Heart left ventricle (tissue), 16 donors: ENCODE data around the gene IQSEC1. TPM values are rescaled to one million over a fixed set of nuclear protein-coding genes. Genes with fewer than 3 reads are reported as not detected.
"Not testable (repeated sequence)": the region's sequence is repeated elsewhere in the genome, so short reads cannot be mapped to it uniquely, and the experiment has no call there.

Experiments used
- ATAC-seq, 4 donors: fragments of 200-7000 bp; cut with Tn5 transposase; one replicate each; pipeline ENCODE4 v1.9.1; 2020 to 2022; ENCODE audit warnings: moderate library complexity in 4 of 4, mild to moderate bottlenecking in 3 of 4, moderate number of reproducible peaks in 1 of 4
- DNase-seq, 5 donors: peaks; one replicate each; pipeline ENCODE4 v3.0.0-alpha.2; 2020
- H3K27ac ChIP-seq, 12 donors: fragments of 200-600 bp; sonication (generic) in 4 of 12; one replicate each; pipeline versions ENCODE4 v1.5.0 to v1.8.0; 2016 to 2022; ENCODE audit warnings: mild to moderate bottlenecking in 2 of 12
- H3K27me3 ChIP-seq, 9 donors: fragments of 200-600 bp; sonication (generic) in 2 of 9; one replicate each; pipeline versions ENCODE4 v1.5.1 to v1.8.0; 2016 to 2022; ENCODE audit warnings: mild to moderate bottlenecking in 3 of 9
- H3K36me3 ChIP-seq, 9 donors: fragments of 200-600 bp; sonication (generic) in 2 of 9; one replicate each; pipeline versions ENCODE4 v1.5.0 to v1.8.0; 2018 to 2022; ENCODE audit warnings: mild to moderate bottlenecking in 2 of 9
- H3K4me1 ChIP-seq, 12 donors: fragments of 200-600 bp; sonication (generic) in 4 of 12; one replicate each; pipeline versions ENCODE4 v1.5.0 to v1.8.0; 2016 to 2022; ENCODE audit warnings: mild to moderate bottlenecking in 3 of 12
- H3K4me3 ChIP-seq, 12 donors: fragments of 200-600 bp; sonication (generic) in 4 of 12; one replicate each; pipeline versions ENCODE4 v1.5.0 to v1.8.0; 2017 to 2022; ENCODE audit warnings: mild to moderate bottlenecking in 9 of 12, moderate library complexity in 4 of 12
- H3K9me3 ChIP-seq, 12 donors: fragments of 200-600 bp; sonication (generic) in 4 of 12; one replicate each; pipeline versions ENCODE4 v1.5.0 to v1.8.0; 2016 to 2022; ENCODE audit warnings: mild to moderate bottlenecking in 1 of 12
- CTCF ChIP-seq, 12 donors: fragments of 200-600 bp; sonication (generic) in 4 of 12; IDR thresholded peaks; one replicate each; pipeline versions ENCODE4 v1.5.0 to v1.8.0; 2018 to 2022; ENCODE audit warnings: antibody characterized with exemption in 12 of 12, mild to moderate bottlenecking in 5 of 12
- POLR2A ChIP-seq, 2 donors: fragments of 450-650 bp; IDR thresholded peaks; one replicate each; pipeline ENCODE4 v1.6.1; 2017; ENCODE audit warnings: antibody characterized with exemption in 2 of 2, mild to moderate bottlenecking in 2 of 2, moderate library complexity in 2 of 2
- WGBS, 4 donors: extraction: QIAGEN DNeasy Blood & Tissue Kit in 2 of 4; methylation state at CpG; one replicate each; pipeline versions ENCODE4 v1.1.5 to v1.1.7; 2013 to 2018; 5-methylcytosine and 5-hydroxymethylcytosine counted together
- intact Hi-C, 10 donors: fragments of 100-400 bp; cut with DNase I; formaldehyde crosslinking; loops; one replicate each; pipeline versions ENCODE4 v1.11.1 to v1.14.2; 2022
- polyA plus RNA-seq, 2 donors: library from polyadenylated mRNA; stranded (reverse); fragments of 200-250 nt; gene quantifications; one replicate each; pipeline ENCODE4 v1.2.3, GENCODE V29; 2013
- total RNA-seq, 9 donors: library from RNA; depleted of rRNA in 2 of 9; stranded (reverse); fragments of >200 nt in 2 of 9; fragmentation: NEBNext Ultra II Directional in 3 of 9; extraction: Animal tissue kit (Norgen Biotek cat#: 25700) in 3 of 9; gene quantifications; one replicate each; pipeline versions ENCODE4 v1.1.0 to v1.2.4, GENCODE V29; 2016 to 2023
- donor health status: ischemic (EF 13 %, LVEDD 7.1; RV severe dilation, severe dysfunction).
- donor health status: healthy with polysubstance abuse.
- donor health status: DM: no; HTN: yes; CAD: no.
- donor health status: DM: no; HTN: no; CAD: no.
- donor health status: ischemic (EF 25% LVEDD 6.9; RV normal size, moderate dysfunction).
- donor health status: ischemic (EF 25% LVEDD 5.7; RV mildly dilated, moderate dysfunction).
- donor health status: healthy.
- donor health status: DM: yes; HTN: yes; CAD: no.
- donor health status: ischemic (EF 35%, LVEDD 5.7; RV mildly dilated, moderate dysfunction).
- donor health status: nonischemic (EF 11% LVEDD 7.7; RV severe dilation, severe dysfunction).
- donor health status: DM: yes; HTN: yes; CAD: no.
- donor health status: PGD.
- donor health status: ischemic (EF 29% LVEDD 5.4; RV normal size, mild dysfunction).
- donor health status: nonischemic (EF 23%, LVEDD 6.1; RV moderate dilation, normal function).

IQSEC1 gene
- total and polyA plus RNA-seq, 11 donors, result 28.8 to 79.1 (median 62.2) TPM

- Histone ChIP-seq H3K4me1 (peaks cover 0 to 11% (median 0%) of the 10 kb centered on the region in 12 donors), H3K27ac (peak overlapping the region in 8 of 12 donors; percentile 28 to 59 (median 41)), H3K9me3 (no peaks in the 10 kb centered on the region), H3K36me3 (no peaks in the 10 kb centered on the region), H3K4me3 (no peak overlapping the region), H3K27me3 (peaks cover 0 to 7% (median 0%) of the 10 kb centered on the region in 9 donors)
- intact Hi-C loops, result no loop called here
- TF ChIP-seq CTCF (IDR thresholded peaks at IDR 0.05) (no peak), POLR2A (IDR thresholded peaks at IDR 0.05) (no peak)
- peak; percentile 82 to 95 (median 89) for ATAC-seq
- DNase-seq, result peak in 4 of 5 donors; percentile 57 to 71 (median 64)
- 48 to 68% (median 60%) methylated on average over 14 to 15 of the region's 15 CpGs for WGBS, 4 donors
Measured at GRCh38 chr3:12884186-12884680, 189.0 kb downstream of the IQSEC1 start.

- no peak overlapping the region for H3K27ac ChIP-seq
- peaks cover 0 to 11% (median 0%) of the 10 kb centered on the region in 12 donors for H3K4me1 ChIP-seq
- H3K9me3 ChIP-seq, result no peaks in the 10 kb centered on the region
- no peak overlapping the region for H3K4me3 ChIP-seq
- H3K36me3 ChIP-seq, result no peaks in the 10 kb centered on the region
- DNase-seq (peak in 1 of 5 donors; percentile 20), ATAC-seq (no peak)
- intact Hi-C loops, result no loop called here
- TF ChIP-seq CTCF (IDR thresholded peaks at IDR 0.05) (no peak), POLR2A (IDR thresholded peaks at IDR 0.05) (no peak)
- WGBS, 4 donors, result 93 to 96% (median 95%) methylated on average over 33 to 62 of the region's 62 CpGs
- H3K27me3 ChIP-seq, result peaks cover 0 to 6% (median 0%) of the 10 kb centered on the region in 9 donors
Measured at GRCh38 chr3:12882336-12883310, 190.6 kb downstream of the IQSEC1 start.

- H3K4me1 ChIP-seq, result peaks cover 0 to 11% (median 0%) of the 10 kb centered on the region in 12 donors
- H3K36me3 ChIP-seq, H3K9me3 ChIP-seq, ATAC-seq, H3K27ac ChIP-seq, H3K27me3 ChIP-seq, intact Hi-C loops, H3K4me3 ChIP-seq: not testable (repeated sequence)
- WGBS, 4 donors, result 95 to 99% (median 96%) methylated on average over 12 of the region's 12 CpGs
- DNase-seq, result peak in 1 of 5 donors; percentile 1
Measured at GRCh38 chr3:12881858-12882257, 191.4 kb downstream of the IQSEC1 start.

GRCh38 chr3:12879191-12879815 lies 193.9 kb downstream of the IQSEC1 start:
- ATAC-seq (no peak), DNase-seq (peak in 1 of 5 donors; percentile 8)
- no peaks in the 10 kb centered on the region for H3K36me3 ChIP-seq
- no peak overlapping the region for H3K4me3 ChIP-seq
- WGBS, 4 donors, result 83 to 94% (median 90%) methylated on average over 4 to 5 of the region's 5 CpGs
- intact Hi-C loops, result loop anchor here in 2 of 10 donors (10.0 kb wide), 2 partner anchors 575 to 965 kb away; no protein-coding TSS in a partner anchor
- peaks cover 0 to 18% (median 7%) of the 10 kb centered on the region in 12 donors for H3K4me1 ChIP-seq
- no peak overlapping the region for H3K27ac ChIP-seq
- TF ChIP-seq CTCF (IDR thresholded peaks at IDR 0.05) (no peak), POLR2A (IDR thresholded peaks at IDR 0.05) (no peak)
- peaks cover 0 to 4% (median 0%) of the 10 kb centered on the region in 9 donors for H3K27me3 ChIP-seq
- H3K9me3 ChIP-seq, result no peaks in the 10 kb centered on the region

- intact Hi-C loops, result loop anchor here in 2 of 10 donors (10.0 kb wide), 2 partner anchors 576 to 964 kb away; no protein-coding TSS in a partner anchor
- H3K4me1 ChIP-seq, result peaks cover 0 to 13% (median 7%) of the 10 kb centered on the region in 12 donors
- H3K9me3 ChIP-seq, ATAC-seq, H3K36me3 ChIP-seq, H3K27me3 ChIP-seq, H3K27ac ChIP-seq, H3K4me3 ChIP-seq, DNase-seq: not testable (repeated sequence)
- WGBS, 4 donors, result 69 to 76% (median 72%) methylated on average over 2 of the region's 2 CpGs
Measured at GRCh38 chr3:12878758-12879157, 194.5 kb downstream of the IQSEC1 start.
